Globus pallidus (tissue), 1 donor: Measurements from ENCODE around the gene GALNT9.
"Not testable (repeated sequence)": the region's sequence is repeated elsewhere in the genome, so short reads cannot be mapped to it uniquely, and the experiment has no call there.

Experiments
- DNase-seq: peaks from one replicate; pipeline ENCODE4 v3.0.0-alpha.2; 2015; ENCODE audit warnings: low spot score

Gene GALNT9

GRCh38 chr12:132264086-132265010, 65.0 kb downstream of the GALNT9 start:
- no peak for DNase-seq

- DNase-seq, result no peak
These were observed 65.8 kb downstream of the GALNT9 start for GRCh38 chr12:132263451-132264049.

GRCh38 chr12:132263061-132263360, 66.4 kb downstream of the GALNT9 start:
- no peak for DNase-seq

- DNase-seq, result no peak
These were observed 66.9 kb downstream of the GALNT9 start for GRCh38 chr12:132262256-132263060.

GRCh38 chr12:132261328-132262138, 67.9 kb downstream of the GALNT9 start:
- DNase-seq, result no peak

- DNase-seq, result no peak
These were observed 68.7 kb downstream of the GALNT9 start for GRCh38 chr12:132260721-132261120.

GRCh38 chr12:132259872-132260695, 69.3 kb downstream of the GALNT9 start:
- DNase-seq, result no peak

GRCh38 chr12:132259364-132259871, 70.0 kb downstream of the GALNT9 start:
- DNase-seq, result no peak

GRCh38 chr12:132258543-132258942, 70.8 kb downstream of the GALNT9 start:
- DNase-seq, result no peak

GRCh38 chr12:132257955-132258490, 71.4 kb downstream of the GALNT9 start:
- no peak for DNase-seq

- no peak for DNase-seq
These were observed 72.0 kb downstream of the GALNT9 start for GRCh38 chr12:132257206-132257954.

GRCh38 chr12:132256646-132257045, 72.7 kb downstream of the GALNT9 start:
- no peak for DNase-seq

GRCh38 chr12:132255642-132256041, 73.7 kb downstream of the GALNT9 start:
- DNase-seq, result no peak

- no peak for DNase-seq
These were observed 75.5 kb downstream of the GALNT9 start for GRCh38 chr12:132253698-132254480.

- not testable (repeated sequence) for DNase-seq
These were observed 76.4 kb downstream of the GALNT9 start for GRCh38 chr12:132252981-132253380.

- DNase-seq, result no peak
These were observed 77.5 kb downstream of the GALNT9 start for GRCh38 chr12:132251741-132252490.

GRCh38 chr12:132251310-132251709, 78.1 kb downstream of the GALNT9 start:
- DNase-seq, result no peak

- no peak for DNase-seq
These were observed 78.7 kb downstream of the GALNT9 start for GRCh38 chr12:132250707-132251106.
